GM12878 (cell line): Measurements from ENCODE around the gene PHKG2. TPM values are rescaled to one million over a fixed set of nuclear protein-coding genes. Genes with fewer than 3 reads are reported as not detected.

Experiments
- IKZF1 ChIP-seq: fragments of 450-650 bp; conservative IDR thresholded peaks from 2 replicates; pipeline ENCODE4 v1.6.1; 2017; ENCODE audit warnings: antibody characterized with exemption, mild to moderate bottlenecking
- NFXL1 ChIP-seq: fragments of 450-650 bp; IDR thresholded peaks from 2 replicates; pipeline ENCODE4 v1.6.1; 2017; ENCODE audit warnings: antibody characterized with exemption, mild to moderate bottlenecking, borderline replicate concordance
- POLR2AphosphoS2 ChIP-seq: IDR thresholded peaks from 2 replicates; pipeline ENCODE4 v1.6.1; 2011; ENCODE audit warnings: low read depth, mild to moderate bottlenecking, low read length, improper control_type of control experiment, moderate library complexity
- SP1 ChIP-seq: IDR thresholded peaks from one replicate; pipeline ENCODE4 v1.6.1; 2011; ENCODE audit warnings: low read depth, low read length
- SRF ChIP-seq, 2 experiments: IDR thresholded peaks; 2 replicates each; pipeline ENCODE4 v1.6.1; 2011; ENCODE audit warnings: low read depth in 2 of 2, low read length in 2 of 2, mild to moderate bottlenecking in 1 of 2, moderate library complexity in 1 of 2
- polyA plus RNA-seq, 11 experiments: library from polyadenylated mRNA; depleted of rRNA in 4 of 11; unstranded in 6 of 11; stranded (reverse) in 5 of 11; fragments of >200 nt; fragmentation: Nextera tagmentation in 4 of 11; fragmentation: Illumina TruSeq in 1 of 11; extraction: Ambion mirVana in 4 of 11; extraction: Trizol in 1 of 11; gene quantifications; 1 replicate in 1 of 11; 2 replicates in 10 of 11; pipeline versions ENCODE4 v1.2.1 to v1.2.3, GENCODE V29; 2011 to 2016; ENCODE audit warnings: inconsistent platforms in 2 of 11, missing spikeins in 2 of 11, low read depth in 1 of 11
- total RNA-seq, 4 experiments: library from RNA; depleted of rRNA in 3 of 4; stranded (reverse); fragments of >200 nt in 3 of 4; fragmentation: Illumina TruSeq in 1 of 4; extraction: Trizol in 1 of 4; gene quantifications; 2 replicates each; pipeline versions ENCODE4 v1.2.1 to v1.2.3, GENCODE V29; 2013 to 2021
- TF ChIP-seq, protein P1 (sequence below): fragments of 450-650 bp; IDR thresholded peaks from 2 replicates; pipeline ENCODE4 v1.6.1; 2016; ENCODE audit warnings: mild to moderate bottlenecking, moderate library complexity, borderline replicate concordance
- TF ChIP-seq, protein P2 (sequence below): fragments of 450-650 bp; IDR thresholded peaks from 2 replicates; pipeline ENCODE4 v1.6.1; 2017; ENCODE audit warnings: borderline replicate concordance
- TF ChIP-seq, protein P3 (sequence below): IDR thresholded peaks from 2 replicates; pipeline ENCODE4 v1.6.1; 2011; ENCODE audit warnings: low read depth, low read length, improper control_type of control experiment, borderline replicate concordance
- TF ChIP-seq, protein P4 (sequence below): fragments of 150-350 bp; IDR thresholded peaks from 2 replicates; pipeline ENCODE4 v1.6.1; 2016; ENCODE audit warnings: low read depth, low read length
- TF ChIP-seq, protein P5 (sequence below): fragments of 450-650 bp; conservative IDR thresholded peaks from 2 replicates; pipeline ENCODE4 v1.6.1; 2017; ENCODE audit warnings: mild to moderate bottlenecking, moderate library complexity

Gene PHKG2
- total and polyA plus RNA-seq, 10 of the 15 experiments (the other 5 are each of a cell fraction or from before 2014, with no cell fraction given): 5.2 to 50.1 (median 37.2) TPM

DNA sequence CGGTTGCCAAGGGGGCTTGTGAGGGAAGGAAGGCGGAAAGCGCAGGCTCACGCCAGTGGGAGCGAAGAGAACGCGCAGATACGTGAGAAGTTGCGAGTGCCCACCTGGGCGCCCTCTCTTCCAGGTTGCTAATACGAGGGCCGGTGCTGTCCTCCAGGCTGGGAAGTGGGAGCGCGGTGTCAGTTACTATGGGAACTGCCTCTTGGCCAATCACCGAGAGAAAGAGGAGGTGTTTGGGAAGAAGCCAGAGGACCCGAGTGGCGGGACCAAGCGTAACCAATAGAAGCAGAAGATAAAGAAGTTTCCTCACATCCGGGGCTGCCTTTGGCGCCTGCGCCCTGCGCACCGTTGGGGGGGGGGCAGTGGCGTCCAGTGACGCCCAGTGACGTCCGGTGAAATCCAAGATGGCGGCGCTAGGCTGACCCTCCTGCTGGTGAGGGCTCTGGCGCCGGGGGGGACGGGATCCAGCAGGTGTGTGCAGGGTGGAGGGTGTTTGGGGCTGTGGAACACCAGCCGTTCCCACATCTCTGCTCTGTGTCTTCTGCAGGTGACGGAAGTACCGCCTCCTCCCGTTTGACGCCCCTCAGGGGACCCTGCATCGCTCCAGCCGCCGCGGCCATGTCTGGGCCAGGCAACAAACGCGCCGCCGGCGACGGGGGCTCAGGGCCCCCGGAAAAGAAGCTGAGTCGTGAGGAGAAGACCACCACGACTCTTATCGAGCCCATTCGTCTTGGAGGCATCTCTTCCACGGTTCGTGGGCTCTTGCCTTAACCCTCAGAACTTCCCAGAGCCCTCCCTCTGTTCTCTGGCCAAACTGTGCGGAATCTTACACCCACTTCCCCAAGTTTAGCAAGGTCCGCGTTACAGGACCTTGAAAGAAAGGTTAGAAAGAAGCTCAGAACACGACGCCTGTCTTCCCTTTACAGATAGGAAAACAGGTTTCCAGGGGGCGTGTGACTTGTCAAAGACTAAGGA, 14.0 kb downstream of the PHKG2 start, which contains the start of the genes CFAP119 and RNF40 (continued):
- TF ChIP-seq, protein P1, sequence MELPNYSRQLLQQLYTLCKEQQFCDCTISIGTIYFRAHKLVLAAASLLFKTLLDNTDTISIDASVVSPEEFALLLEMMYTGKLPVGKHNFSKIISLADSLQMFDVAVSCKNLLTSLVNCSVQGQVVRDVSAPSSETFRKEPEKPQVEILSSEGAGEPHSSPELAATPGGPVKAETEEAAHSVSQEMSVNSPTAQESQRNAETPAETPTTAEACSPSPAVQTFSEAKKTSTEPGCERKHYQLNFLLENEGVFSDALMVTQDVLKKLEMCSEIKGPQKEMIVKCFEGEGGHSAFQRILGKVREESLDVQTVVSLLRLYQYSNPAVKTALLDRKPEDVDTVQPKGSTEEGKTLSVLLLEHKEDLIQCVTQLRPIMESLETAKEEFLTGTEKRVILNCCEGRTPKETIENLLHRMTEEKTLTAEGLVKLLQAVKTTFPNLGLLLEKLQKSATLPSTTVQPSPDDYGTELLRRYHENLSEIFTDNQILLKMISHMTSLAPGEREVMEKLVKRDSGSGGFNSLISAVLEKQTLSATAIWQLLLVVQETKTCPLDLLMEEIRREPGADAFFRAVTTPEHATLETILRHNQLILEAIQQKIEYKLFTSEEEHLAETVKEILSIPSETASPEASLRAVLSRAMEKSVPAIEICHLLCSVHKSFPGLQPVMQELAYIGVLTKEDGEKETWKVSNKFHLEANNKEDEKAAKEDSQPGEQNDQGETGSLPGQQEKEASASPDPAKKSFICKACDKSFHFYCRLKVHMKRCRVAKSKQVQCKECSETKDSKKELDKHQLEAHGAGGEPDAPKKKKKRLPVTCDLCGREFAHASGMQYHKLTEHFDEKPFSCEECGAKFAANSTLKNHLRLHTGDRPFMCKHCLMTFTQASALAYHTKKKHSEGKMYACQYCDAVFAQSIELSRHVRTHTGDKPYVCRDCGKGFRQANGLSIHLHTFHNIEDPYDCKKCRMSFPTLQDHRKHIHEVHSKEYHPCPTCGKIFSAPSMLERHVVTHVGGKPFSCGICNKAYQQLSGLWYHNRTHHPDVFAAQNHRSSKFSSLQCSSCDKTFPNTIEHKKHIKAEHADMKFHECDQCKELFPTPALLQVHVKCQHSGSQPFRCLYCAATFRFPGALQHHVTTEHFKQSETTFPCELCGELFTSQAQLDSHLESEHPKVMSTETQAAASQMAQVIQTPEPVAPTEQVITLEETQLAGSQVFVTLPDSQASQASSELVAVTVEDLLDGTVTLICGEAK: peak; percentile 77
- TF ChIP-seq NFXL1 (no peak), IKZF1 (peak; percentile 38), POLR2AphosphoS2 (peak; percentile 79; the same call in 1 of the 2 replicates), SP1 (peak; percentile 10), SRF (IDR thresholded peaks at IDR 0.05; ENCODE audit: low read depth in 2 of 2, low read length in 2 of 2) (no peak)
- TF ChIP-seq, protein P2, sequence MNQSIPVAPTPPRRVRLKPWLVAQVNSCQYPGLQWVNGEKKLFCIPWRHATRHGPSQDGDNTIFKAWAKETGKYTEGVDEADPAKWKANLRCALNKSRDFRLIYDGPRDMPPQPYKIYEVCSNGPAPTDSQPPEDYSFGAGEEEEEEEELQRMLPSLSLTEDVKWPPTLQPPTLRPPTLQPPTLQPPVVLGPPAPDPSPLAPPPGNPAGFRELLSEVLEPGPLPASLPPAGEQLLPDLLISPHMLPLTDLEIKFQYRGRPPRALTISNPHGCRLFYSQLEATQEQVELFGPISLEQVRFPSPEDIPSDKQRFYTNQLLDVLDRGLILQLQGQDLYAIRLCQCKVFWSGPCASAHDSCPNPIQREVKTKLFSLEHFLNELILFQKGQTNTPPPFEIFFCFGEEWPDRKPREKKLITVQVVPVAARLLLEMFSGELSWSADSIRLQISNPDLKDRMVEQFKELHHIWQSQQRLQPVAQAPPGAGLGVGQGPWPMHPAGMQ: no peak
- TF ChIP-seq, protein P3, sequence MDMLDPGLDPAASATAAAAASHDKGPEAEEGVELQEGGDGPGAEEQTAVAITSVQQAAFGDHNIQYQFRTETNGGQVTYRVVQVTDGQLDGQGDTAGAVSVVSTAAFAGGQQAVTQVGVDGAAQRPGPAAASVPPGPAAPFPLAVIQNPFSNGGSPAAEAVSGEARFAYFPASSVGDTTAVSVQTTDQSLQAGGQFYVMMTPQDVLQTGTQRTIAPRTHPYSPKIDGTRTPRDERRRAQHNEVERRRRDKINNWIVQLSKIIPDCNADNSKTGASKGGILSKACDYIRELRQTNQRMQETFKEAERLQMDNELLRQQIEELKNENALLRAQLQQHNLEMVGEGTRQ: no peak
- TF ChIP-seq, protein P4, sequence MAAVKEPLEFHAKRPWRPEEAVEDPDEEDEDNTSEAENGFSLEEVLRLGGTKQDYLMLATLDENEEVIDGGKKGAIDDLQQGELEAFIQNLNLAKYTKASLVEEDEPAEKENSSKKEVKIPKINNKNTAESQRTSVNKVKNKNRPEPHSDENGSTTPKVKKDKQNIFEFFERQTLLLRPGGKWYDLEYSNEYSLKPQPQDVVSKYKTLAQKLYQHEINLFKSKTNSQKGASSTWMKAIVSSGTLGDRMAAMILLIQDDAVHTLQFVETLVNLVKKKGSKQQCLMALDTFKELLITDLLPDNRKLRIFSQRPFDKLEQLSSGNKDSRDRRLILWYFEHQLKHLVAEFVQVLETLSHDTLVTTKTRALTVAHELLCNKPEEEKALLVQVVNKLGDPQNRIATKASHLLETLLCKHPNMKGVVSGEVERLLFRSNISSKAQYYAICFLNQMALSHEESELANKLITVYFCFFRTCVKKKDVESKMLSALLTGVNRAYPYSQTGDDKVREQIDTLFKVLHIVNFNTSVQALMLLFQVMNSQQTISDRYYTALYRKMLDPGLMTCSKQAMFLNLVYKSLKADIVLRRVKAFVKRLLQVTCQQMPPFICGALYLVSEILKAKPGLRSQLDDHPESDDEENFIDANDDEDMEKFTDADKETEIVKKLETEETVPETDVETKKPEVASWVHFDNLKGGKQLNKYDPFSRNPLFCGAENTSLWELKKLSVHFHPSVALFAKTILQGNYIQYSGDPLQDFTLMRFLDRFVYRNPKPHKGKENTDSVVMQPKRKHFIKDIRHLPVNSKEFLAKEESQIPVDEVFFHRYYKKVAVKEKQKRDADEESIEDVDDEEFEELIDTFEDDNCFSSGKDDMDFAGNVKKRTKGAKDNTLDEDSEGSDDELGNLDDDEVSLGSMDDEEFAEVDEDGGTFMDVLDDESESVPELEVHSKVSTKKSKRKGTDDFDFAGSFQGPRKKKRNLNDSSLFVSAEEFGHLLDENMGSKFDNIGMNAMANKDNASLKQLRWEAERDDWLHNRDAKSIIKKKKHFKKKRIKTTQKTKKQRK: no peak
- TF ChIP-seq, protein P5, sequence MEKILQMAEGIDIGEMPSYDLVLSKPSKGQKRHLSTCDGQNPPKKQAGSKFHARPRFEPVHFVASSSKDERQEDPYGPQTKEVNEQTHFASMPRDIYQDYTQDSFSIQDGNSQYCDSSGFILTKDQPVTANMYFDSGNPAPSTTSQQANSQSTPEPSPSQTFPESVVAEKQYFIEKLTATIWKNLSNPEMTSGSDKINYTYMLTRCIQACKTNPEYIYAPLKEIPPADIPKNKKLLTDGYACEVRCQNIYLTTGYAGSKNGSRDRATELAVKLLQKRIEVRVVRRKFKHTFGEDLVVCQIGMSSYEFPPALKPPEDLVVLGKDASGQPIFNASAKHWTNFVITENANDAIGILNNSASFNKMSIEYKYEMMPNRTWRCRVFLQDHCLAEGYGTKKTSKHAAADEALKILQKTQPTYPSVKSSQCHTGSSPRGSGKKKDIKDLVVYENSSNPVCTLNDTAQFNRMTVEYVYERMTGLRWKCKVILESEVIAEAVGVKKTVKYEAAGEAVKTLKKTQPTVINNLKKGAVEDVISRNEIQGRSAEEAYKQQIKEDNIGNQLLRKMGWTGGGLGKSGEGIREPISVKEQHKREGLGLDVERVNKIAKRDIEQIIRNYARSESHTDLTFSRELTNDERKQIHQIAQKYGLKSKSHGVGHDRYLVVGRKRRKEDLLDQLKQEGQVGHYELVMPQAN: peak; percentile 99
